Sigmoid colon (tissue), 4 donors: ENCODE results near the gene PLSCR5.

Experiments used
- CTCF ChIP-seq, 4 experiments: fragments of 450-650 bp in 3 of 4; fragments of 200-600 bp in 1 of 4; IDR thresholded peaks; one replicate each; pipeline ENCODE4 v1.5.1; 2016 to 2019; ENCODE audit warnings: antibody characterized with exemption in 4 of 4, mild to moderate bottlenecking in 3 of 4, moderate library complexity in 2 of 4
- EP300 ChIP-seq, 4 donors: sonication (generic); formaldehyde crosslinking; IDR thresholded peaks; one replicate each; pipeline ENCODE4 v1.6.1; 2017; ENCODE audit warnings: antibody characterized with exemption in 4 of 4
- POLR2A ChIP-seq, 2 donors: fragments of 450-650 bp; IDR thresholded peaks; one replicate each; pipeline ENCODE4 v1.6.1; 2016; ENCODE audit warnings: antibody characterized with exemption in 2 of 2, mild to moderate bottlenecking in 2 of 2, moderate library complexity in 2 of 2
- POLR2AphosphoS5 ChIP-seq, 4 donors: sonication (generic); formaldehyde crosslinking; IDR thresholded peaks; one replicate each; pipeline ENCODE4 v1.6.1; 2017; ENCODE audit warnings: antibody characterized with exemption in 4 of 4

GRCh38 chr3:146612015-146612414 lies 6.9 kb upstream of the PLSCR5 start:
- TF ChIP-seq CTCF (IDR thresholded peaks at IDR 0.05): no peak
- no peak for TF ChIP-seq EP300 (IDR thresholded peaks at IDR 0.05)
- TF ChIP-seq POLR2AphosphoS5 (IDR thresholded peaks at IDR 0.05): no peak
- TF ChIP-seq POLR2A (IDR thresholded peaks at IDR 0.05): no peak
